Right renal cortex interstitium (tissue), 3 donors: Measurements from ENCODE around the gene CDH4. TPM values are rescaled to one million over a fixed set of nuclear protein-coding genes. Genes with fewer than 3 reads are reported as not detected.

Source experiments
- DNase-seq, 3 donors: peaks; one replicate each; pipeline ENCODE4 v3.0.0-alpha.2; 2013; ENCODE audit warnings: low read depth in 3 of 3, low spot score in 2 of 3
- polyA plus RNA-seq, 3 donors: library from polyadenylated mRNA; unstranded; fragments of 120-200 nt; gene quantifications; one replicate each; pipeline ENCODE4 v1.2.1, GENCODE V29; 2013; ENCODE audit not compliant: insufficient read length in 3 of 3

The CDH4 gene
- polyA plus RNA-seq, 3 donors = 5.8 to 6.8 (median 5.9) TPM

DNA sequence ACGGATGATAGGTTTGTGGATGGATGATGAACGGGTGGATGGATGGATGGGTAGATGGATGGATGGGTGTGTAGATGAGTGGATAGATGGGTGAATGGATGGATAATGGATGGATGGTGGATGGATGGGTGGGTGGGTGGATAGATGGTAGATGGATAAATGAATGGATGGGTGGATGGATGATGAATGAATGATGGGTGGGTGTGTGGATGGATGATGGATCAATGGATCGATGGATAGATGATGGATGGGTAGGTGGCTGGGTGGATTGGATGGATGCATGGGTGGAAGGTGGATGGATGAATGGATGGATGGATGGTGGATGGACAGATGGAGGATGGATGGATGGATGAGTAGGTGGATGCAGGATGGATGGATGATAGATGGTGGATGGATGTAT is 419.5 kb downstream of the CDH4 start:
- DNase-seq = no peak

DNA sequence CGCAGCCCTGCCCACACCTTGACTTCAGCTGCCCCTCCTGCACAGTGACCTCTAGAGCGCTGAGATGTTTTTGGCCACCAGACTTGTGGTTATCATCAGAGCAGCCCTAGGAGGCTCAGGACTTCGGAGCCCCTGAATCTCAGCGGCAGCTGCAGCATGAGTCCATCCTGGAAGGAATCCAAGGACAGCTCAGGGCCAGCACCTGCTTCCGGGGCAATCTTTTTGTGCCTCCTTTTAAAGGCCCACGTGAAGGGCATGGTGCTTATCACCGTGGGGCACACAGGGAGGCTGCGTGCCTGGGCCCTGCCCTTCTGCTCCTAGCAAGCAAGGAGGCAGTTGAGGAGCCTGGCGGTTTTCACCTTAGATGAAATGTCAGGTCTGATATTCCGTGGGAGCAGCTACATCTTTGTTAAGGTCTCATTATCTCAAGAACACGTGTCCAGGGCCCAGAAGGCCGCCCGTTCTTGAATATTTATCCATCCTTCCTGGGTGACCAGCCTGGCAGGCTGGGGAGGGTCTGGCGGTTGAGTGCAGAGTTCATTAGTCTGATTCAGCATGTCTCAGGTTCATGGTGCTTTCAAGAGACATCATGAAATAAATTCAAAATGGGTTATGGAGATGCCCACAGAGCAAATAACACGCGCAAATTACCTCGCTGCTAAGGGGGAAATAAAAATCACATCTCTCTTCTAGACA is 421.2 kb downstream of the CDH4 start:
- no peak for DNase-seq

DNA sequence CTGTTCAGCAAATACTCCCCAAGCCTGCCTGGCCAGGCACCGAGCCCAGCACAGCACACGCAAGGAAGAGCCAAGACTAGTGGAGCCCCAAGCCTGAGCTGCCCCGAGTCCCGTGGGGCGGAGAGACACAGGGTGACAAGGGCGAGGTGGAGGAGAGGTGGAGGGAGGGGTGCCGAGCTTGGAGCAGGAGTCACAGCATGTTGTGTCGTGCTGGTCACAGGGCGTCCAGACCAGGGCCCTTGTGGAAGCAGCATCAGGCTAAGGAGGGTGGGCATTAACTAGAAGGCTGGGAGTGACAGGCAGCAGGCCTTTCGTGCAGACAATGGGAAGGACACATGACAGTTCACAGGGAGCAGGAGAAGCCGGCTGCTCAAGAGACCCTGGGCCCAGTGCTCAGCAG is 422.1 kb downstream of the CDH4 start:
- DNase-seq = no peak

DNA sequence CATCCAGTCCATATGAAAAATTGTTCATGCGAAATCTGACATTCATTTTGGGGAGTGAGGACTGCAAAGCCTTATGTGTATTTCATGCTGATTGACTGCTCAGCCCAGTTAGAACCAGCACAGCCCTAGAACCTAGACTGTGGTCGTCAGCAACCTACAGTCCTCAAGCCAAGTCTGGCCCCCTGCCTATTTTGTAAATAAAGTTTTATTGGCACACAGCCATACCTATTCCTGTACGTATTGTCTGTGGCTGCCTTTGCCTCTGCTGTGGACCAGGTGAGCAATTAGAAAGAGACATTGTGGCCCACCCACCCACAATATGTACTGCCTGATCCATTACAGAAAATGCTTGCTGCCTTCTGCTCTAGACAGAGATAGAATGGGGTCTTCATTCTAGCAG is 422.6 kb downstream of the CDH4 start:
- DNase-seq = no peak

DNA sequence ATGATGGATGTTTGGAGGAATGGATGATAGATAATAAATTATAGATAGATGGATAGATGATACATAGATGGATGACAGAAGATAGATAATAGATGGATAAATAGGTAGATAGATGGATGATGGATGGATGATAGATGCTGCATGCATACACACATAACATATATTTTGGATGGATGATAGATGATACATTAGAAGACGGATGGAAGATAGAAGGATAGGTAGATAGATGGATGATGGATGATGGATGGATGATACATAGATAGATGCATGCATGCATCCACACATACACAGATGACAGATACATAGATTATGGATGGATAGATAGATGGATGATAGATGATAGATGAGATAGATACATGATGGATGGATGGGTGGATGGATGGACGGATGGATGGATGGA is 425.9 kb downstream of the CDH4 start:
- DNase-seq = no peak

DNA sequence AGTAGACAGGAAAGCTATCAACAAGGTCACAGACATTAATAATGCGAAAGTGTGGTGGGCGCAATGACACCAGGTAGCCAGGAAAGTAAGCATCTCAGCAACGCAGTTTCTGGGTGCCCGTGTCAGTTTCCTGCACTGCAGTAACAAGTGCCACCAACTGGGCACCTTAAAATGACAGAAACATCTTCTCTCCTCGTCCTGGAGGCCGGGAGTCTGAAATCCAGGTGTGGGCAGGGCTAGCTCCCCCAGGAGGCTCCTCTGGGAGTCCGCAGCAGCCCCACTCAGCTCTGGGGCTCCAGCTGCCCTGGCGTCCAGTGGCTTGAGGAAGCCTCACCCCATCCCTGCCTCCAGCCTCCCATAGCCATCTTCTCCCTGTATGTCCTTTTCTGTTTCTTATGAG is 426.4 kb downstream of the CDH4 start:
- DNase-seq = no peak

DNA sequence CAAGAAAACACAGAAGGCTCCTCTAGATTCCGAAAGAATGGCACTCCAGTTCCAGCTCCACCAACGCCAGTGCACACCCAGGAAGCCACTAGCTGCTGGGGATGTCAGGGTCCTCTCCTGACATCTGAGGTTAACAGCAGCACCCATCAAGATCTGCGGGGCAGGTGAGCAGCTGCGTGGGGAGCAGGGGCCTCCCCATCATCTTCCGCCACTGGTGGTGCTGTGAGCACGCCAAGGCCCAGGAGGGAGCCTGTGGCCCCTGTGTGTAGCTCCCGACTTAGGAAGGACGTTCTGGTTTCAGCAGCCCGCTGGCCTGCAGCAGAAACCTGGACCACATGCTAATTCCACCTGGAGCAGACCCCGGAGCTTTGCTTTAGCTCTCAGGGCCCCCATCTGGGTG is 427.4 kb downstream of the CDH4 start:
- DNase-seq = no peak

DNA sequence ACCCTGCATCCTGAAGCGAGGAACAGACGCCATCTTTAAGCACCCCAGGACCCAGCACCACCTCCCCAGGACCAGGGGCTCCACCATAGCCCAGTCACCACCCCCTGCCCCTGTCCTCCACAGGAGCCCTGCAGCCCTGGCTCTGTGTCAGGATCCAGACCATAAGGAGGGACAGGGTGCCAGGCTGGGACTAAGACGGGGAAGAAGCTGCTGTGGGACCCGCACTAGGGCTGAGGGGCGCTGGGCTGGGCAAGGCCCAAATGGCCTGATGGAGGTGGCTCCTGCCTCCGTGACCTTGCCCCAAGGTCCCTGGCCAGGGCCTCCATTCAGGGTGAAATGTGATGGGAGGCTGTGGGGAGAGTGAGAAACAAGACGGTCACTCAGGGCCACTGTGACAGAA is 428.0 kb downstream of the CDH4 start:
- DNase-seq = no peak

DNA sequence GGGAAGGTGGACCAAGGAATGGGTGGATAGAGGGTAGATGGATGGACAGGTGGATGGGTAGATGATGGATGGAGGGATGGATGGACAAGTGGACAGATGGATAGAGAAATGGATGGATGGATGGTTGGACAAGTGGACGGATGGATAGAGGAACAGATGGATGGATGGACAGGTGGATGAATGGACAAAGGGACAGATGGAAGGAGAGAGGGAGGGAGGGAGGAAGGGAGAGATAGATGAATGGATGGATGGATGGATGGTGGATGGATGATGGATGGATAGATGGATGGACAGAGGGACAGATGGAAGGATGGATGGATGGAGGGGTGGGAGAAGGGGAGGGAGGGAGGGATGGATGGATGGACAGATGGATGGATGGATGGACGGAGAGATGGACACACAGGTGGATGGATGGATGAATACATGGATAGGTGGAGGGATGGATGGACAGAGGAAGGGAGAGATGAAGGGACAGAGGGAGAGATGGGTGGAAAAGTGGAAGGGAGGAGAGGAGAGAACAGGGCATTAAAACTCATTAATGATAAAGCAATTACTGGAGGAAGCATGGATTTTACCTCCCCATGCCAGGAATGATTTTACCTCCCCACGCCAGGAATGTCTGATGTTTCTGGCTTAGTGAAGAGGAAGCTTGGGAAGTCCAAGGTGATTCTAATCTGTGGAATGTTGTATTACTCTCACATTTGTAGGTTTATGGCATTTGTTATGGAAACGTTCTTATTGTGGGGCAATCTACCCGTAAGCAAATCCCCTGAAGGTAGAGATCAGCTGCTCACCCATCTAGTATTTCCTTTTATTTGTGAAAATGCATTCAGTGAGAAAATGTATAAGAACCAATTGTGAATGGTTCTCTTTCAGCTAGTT is 430.3 kb downstream of the CDH4 start:
- DNase-seq = no peak

DNA sequence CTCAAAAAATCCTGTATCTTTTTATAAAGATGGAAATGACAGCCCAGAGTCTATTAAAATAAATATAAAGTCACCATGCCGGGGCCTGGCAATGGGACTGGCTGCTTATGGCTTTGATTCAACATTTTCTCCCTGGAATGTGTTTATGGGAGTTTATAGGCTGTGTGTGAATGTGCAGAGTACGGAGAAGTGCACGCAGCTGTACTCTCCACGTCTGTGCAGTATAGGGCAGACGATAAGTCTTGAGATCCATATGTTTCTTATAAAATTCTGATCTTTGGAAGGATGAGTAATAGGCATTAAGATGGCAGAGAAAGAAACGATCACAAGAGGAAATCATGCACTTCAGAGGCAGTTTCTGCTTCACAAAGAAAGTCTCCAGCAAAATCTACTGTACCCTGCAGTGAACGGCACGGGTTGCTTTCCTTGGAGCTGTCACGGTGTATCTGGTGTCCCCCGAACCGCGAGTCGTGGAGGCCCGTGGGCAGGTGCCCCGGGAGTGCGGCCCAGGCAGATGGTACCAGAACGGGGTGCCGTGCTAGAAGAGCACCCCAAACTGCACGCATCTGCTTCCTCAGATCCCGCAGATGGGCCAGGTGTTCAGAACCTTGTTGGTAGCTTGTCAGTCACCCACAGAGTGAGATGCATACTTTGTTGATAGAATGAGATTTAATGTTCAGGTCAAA is 431.1 kb downstream of the CDH4 start:
- DNase-seq = no peak

DNA sequence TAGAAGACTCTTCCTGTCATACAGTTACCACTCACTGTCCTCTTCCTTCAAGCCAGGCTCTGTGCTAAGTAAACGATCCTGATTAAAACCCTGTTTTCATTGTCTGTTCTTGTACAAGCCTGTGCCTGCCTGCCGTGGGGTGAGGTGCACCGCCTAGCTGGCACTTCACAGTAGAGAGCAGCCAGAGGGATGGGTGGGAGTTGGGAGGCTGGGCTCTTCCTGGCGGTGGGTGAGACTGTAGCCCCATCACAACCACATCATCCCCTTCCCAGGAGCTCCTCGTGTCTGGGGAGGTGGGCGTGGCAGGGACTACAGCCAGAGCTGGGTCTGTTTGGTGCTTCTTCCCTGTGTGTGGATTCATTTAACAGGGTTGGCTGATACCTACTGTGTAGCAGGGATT is 431.7 kb downstream of the CDH4 start:
- DNase-seq = no peak

DNA sequence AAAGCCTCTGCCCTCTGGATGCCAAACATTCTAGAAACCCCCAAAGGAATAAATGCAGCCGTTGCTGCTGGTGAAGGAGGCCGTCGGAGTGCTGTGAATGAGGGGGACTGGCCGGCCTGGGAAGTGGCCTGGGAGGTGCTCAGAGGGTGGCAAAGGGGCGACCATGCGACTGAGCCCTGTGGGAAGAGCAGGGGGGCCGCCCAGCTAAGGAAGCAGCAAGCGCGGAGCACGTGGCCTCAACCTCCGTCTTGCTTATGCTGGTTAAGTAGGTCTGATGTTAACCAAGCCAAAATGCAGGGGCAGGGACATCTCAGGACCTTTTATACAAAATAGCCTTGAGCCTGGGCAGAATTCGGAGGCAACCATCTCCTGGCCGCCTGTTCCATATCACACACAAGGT is 432.1 kb downstream of the CDH4 start:
- DNase-seq = no peak

DNA sequence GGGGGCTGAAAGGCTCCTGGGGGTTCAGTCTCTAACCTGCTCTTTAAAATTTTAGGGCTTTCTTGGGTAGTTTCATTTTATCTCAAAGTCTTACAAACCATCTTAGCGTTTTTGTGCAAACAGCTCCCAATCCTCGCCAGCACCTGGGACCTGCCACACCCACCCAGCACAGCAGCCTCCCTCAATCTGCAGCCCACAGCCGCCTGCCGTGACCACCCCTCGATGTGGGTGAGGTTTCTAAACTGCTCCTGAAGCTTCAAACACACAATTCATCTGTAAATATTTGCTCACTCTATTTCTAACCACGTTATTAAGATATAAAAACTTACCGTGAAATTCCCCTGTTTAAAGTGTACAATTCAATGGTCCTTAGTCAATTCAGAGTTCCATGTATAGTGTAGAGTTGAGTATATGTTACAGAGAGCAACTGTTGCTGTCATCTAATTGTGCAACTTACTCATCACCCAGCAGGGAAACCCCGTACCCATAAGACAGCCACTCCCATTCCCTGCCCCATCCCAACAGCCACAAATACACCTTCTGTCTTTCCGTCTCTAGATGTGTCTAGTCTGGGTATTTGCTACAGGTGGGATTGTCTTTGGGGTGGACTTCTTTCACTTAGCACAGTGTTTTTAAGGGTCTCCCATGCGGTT is 432.6 kb downstream of the CDH4 start:
- DNase-seq = no peak

DNA sequence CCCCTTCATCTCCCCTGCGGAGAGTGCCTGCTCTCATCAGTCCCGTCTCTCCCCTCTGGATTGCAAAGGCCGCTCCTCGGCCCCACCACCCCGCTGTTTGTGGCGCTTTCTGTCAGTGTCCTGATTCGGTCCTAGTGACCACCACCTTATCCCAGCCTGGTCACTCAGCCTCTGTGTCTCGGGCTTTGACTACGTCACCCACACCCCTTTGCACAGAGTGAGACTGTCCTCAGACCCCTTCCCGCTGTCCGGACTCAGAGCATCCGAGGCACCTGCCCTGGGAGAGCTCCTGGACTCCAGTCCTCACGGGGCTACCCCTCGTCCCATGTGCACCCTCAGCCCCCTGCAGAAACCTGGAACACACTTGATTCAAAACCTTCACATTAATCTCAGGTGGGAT is 433.4 kb downstream of the CDH4 start:
- no peak for DNase-seq

DNA sequence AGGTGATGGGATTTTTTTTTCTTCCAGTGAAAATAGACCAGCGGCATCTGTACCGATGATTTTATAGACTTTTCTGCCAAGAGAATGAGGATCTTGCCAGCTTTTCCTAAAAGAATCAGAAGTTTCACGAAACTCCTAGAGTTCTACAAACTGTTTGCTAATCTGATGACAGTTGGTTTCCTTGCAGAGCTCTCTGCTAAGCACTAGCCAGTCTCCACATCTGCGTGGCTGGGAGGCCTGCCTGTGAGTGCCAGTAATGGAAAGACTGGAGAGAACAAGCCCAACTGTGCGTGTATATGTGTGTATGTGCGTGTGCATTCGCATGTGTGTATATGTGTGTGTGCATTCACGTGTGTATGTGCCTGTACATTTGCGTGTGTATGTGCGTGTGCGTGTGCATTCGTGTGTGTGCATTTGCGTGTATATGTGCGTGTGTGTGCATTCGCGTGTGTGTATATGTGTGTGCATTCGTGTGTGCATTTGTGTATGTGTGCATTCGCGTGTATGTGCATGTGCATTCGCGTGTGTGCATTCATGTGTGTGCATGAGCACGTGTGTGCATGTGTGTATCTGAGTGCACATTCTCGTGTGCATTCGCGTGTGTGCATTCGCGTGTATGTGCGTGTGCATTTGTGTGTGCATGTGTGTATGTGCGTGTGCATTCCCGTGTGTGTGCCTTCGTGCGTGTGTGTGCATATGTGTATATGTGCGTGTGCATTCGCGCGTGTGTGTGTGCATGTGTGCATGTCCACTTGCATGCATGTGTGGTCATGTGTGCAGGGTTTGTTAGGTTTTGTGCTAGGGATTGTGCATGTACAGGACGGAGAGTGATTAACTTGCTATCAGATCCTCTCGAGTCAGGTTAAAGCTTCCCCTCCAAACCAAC is 434.2 kb downstream of the CDH4 start:
- no peak for DNase-seq

DNA sequence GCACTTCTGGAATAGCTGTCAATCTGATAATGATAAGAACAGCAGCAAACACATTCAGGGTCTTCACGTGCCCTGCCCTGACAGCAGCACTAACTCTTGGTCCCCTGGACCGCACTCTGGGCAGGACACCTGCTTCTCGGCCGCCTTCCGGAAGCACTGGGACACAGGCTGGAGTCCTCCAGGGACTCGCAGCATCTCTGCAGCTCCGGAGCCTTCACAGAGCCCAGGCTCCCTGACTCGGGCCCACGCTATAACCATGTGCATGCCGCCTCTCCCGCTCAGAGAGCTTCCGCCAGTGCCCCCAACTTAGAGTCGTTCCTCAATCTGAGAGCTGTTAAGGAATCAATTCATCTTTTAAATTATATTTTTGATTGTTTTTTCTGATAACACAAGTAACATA is 436.4 kb downstream of the CDH4 start:
- no peak for DNase-seq

DNA sequence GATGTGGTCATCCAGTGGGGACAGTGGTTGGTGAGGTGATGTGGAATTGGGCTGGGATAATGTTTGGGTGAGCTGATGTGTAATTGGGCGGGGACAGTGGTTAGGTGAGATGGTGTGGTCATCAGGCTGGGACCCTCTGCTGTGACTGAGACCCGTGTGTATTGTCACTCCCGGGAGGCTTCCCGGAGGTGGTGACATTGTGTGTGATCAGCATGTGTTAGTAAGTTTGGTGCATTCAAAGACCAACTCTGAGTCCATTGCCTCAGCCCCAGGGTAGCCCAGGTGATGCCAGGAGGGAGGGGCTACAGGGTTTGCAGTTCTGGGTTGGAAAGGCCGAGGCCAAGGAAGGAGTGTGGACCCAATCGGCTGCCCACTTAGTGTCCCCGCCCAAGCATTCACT is 438.1 kb downstream of the CDH4 start:
- no peak for DNase-seq

DNA sequence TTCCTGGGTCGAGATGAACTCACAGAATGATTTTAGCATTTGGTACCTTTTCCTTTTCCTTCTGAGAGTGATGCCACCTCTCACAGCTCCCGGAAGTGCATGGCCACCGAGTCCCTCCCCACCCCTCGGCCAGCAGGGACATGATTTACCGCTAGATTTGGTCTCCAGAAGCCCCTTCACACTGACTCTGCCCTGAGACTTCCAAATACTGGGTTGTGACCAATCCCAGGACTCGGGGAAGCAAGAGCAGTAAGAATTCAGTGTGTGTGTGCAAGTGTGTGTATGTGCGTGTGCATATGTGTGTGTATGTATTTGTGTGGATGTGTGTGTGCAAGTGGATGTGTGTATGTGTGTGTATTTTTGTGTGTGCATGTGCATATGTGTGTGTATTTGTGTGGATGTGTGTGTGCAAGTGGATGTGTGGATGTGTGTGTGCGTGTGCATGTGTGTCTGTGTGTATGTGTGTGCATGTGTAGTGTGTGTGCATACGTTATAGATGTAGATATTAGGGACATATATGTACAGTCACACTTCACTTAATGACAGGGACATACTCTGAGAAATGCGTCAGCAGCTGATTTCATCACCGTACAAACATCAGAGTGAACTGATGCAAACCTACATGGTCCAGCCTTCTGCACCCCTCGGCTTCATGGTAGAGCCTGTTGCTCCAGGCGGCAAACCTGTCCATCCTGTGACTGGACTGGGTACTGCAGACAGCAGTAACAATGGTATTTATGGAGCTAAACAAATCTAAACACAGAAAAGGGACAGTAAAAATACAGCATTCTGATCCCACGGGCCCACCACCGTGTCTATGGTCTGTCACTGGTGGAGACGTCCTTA is 439.2 kb downstream of the CDH4 start:
- DNase-seq = no peak

DNA sequence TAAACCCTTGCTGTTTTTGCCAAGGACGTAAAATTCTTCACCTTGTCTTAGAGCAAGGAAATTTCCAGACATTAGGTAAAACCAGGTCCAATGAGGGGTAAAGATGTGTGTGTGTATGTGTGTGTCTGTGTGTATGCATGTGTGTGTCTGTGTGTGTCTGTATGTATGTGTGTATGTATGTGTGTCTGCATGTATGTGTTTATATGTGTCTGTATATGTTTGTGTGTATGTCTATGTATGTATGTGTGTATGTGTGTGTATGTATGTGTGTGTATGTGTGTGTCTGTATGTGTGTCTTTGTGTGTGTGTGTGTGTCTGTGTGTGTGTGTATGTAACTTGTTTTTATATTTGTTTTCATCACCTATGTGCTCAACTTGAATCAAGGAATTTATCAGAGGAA is 439.9 kb downstream of the CDH4 start:
- no peak for DNase-seq
